GM23248 (cell line): Measurements from ENCODE around the gene PSMB10.

Source experiments
- EZH2 ChIP-seq: fragments of 200-600 bp; sonication (generic); IDR thresholded peaks from 2 replicates; pipeline ENCODE4 v1.6.1; 2018; ENCODE audit warnings: antibody characterized with exemption, mild to moderate bottlenecking; ENCODE audit not compliant: insufficient read depth, poor library complexity, severe bottlenecking
- EZH2phosphoT487 ChIP-seq: fragments of 200-600 bp; sonication (generic); IDR thresholded peaks from 2 replicates; pipeline ENCODE4 v1.6.1; 2018; ENCODE audit warnings: antibody characterized with exemption, moderate library complexity, mild to moderate bottlenecking, low read depth; ENCODE audit not compliant: insufficient read depth

DNA sequence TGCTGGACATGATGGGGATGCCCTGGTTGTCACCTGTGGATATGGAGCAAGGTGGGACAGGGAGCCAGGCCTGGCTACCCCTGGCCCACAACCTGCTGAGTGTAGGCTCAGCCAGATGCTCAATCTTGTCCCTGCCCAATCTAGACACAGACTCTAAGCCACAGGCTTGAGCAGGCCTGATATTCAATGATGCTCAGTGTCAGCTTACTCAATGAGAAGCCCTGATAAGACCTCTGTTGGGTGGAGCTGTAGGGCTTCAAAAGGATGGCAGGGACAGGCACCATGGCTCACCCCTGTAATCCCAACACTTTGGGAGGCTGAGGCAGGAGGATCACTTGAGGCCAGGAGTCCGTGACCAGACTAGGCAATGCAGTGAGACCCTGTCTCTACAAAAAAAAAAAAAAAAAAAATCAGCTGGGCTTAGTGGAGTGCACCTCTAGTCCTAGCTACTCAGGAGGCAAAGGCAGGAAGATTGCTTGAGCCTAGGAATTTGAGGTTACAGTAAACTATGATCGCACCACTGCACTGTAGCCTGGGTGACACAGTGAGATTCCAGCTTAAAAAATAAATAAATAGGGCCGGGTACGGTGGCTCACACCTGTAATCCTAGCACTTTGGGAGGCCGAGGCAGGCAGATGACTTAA is 3.9 kb upstream of the PSMB10 start:
- no peak for TF ChIP-seq EZH2phosphoT487
- no peak for TF ChIP-seq EZH2
